Eye (tissue), 1 donor: ENCODE measurements around the gene WNT3.
A peak's percentile ranks its signal among the peaks of the same experiment; 100 is the strongest.
"Not testable (repeated sequence)": the region's sequence is repeated elsewhere in the genome, so short reads cannot be mapped to it uniquely, and the experiment has no call there.

ENCODE experiments used
- DNase-seq: peaks from one replicate; pipeline ENCODE4 v3.0.0-alpha.2; 2015

The WNT3 gene

DNA sequence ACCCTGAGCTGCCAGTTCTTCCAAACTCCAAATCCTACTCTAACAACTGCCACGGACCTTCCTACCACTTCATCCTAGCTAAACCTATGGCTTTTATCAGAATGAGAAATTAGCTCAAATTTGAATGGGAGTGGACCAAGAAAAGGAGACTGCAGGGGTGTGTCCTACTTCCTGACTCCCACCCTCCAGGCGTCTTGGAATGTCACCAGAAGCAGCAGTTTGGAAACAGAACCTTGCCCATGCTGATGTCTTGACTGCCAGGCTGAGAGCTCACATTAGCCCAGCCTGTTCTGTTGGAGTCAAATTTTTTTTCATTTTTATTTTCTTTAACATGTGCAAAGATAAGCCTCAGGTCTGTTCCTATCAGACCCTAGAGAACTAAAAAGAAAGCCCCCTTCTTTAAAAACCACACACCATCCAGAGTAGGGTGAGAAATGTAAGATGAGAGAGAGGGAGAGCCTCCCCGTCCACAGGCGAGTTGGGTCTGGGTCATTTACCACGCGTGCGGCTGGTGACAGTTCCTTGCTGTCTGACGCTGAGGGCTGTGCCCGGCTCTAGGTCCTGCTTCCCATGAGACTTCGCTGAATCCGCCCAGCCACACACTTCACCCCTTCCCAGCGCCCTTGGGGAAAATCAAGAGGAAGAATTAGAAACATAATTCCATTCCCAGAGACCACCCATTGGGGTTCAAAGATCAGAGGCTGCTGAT, 54.3 kb downstream of the WNT3 start:
- no peak for DNase-seq

DNA sequence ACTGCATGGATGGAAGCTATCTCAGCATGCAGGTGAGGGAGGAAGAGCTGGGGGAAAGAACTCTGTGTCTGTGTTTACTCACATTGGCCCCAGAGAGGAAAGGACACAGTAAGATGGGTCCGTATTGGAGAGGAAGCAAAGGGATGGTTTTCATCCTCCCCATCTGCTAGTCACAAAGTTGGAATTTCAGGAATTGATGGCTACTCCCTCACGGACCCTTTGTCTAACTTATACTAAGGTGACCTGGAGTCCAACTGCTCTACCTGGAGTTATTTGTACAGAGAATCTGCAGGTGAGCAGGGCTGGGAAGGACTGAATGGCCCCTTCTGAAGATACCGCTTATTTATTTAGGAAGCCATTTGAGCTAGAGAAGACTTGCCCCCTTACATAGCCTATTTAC, 55.1 kb downstream of the WNT3 start:
- DNase-seq, result no peak

DNA sequence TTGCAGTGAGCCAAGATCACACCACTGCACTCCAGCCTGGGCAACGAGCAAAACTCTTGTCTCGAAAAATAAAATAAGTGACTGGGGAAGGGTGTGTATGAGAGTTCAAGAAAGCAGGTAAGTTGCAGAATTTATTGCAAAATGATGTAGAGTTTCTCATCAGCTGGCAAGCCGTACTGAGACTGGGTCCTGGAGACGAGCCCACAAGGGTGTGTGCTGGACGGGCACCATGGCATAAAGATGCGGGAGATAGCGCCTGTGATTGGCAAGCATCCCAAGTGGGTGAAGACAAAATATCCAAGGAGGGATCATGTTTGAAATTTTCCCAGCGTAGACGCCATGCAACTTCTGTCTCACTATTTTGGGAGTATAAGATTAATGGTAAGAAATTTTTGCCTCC, 59.4 kb downstream of the WNT3 start:
- DNase-seq, result no peak

DNA sequence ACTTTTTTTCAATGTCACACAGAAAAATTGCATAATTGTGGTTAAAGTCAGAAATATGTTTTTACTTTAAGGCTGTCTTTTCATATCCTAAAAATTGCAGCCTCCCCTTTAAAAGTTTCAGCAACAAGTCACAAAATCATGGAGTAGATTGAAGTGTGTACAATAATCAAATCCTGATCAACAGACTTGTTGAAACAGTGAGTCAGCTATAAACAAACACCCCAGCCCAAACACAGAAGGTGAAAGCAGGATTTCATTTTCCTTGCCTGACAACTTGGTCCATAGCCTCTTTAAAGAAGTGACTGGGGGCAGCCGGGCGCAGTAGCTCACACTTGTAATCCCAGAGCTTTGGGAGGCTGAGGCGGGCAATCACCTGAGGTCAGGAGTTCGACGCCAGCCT, 59.9 kb downstream of the WNT3 start:
- no peak for DNase-seq

DNA sequence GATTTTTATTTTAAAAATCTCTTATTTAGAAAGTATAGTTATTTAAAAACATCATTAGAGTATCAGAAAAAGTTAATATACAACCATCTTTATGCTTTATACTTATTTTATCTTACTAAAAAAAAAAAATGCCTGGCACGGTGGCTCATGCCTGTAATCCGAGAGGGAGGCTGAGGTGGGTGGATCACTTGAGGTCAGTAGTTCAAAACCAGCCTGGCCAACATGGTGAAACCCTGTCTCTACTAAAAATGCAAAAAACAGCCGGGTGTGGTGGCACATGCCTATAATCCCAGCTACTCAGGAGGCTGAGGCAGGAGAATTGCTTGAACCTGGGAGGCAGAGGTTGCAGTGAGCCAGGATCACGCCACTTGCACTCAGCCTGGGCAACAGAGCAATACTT, 60.9 kb downstream of the WNT3 start:
- not testable (repeated sequence) for DNase-seq

DNA sequence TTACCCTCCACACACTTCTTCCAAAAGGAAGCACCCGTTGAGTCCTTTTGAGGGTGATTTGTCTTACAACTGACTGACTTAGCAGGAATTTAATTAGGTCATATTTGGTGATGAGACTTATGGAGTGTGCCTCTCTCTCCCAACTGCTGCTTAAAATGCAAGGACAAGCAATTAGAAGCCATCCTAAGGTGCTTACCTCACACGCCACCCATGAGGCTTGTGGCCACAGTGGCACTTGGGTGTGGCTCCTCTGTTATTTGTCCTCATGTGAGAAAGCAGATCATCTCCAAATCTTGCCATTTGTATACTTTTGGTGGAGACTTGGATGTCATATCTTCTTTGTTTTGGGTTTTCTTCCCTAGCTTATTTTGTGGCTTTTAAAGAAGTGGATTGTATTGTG, 61.6 kb downstream of the WNT3 start:
- DNase-seq, result no peak

DNA sequence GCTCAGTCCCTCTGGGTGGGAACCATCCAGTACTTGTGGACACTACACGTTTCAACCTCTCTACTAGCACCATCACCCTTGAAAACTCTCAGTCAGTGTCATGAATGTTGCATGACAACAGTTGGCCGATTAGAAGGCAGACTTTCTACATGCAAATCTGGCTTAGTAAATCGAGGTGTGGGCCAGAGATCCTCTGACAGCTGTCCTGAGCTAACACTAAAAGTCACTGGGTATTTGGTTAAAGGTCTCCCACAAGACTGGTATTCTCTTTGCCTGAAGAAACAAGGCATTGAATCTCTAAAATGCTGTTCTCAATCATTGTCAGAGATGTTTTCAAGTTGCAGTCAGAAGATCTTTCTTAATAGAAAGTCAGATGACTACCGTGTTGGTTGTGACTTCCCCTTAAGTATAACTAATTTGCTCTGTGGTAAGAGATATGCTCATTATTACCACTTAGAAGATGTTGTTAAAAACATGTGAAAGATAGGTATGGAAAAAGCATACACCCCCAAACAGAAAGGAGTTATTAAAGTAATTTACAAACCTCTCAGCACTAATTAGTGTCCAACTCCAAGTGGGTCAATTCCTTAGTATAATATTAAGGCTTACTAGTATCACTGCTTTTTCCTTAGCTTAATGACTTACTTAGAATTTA, 62.3 kb downstream of the WNT3 start:
- no peak for DNase-seq

DNA sequence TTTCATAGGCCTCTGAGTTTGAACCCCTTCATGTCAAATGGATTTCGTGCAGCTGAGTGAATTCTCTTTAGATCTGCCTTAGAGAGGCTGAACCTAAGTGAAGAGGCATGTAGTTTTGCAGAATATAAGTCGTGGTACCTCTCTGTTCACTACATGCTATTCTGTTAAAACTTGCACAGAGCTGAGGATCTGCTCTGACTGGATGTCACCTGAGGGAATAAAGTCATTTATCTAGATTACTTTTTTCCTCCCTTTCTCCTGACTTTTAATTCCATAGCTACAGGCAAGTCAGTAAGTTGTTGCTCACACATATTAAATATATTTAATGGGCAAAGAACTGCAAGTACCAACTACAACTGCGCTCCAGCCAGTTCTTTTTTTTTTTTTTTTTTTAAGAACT, 64.7 kb downstream of the WNT3 start:
- peak; percentile 29 for DNase-seq

DNA sequence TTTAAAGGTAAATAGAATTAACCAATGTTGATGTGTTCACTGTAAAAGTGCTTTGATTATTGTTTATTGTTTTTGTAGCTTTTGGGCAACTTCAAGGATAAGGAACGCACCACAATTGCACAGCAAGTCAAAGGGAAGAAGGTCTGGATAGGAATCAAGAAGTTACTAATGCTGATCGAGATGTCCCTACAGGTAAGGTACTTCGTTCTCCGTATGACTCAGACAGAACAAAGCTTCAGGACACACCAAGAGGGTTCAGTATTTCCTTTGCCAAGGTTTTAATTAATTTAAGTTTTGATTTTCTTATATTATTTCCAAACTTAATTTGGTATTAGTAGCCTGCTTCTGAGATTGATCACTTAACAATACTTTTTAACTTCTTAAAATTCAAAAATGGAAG, 67.1 kb downstream of the WNT3 start:
- DNase-seq, result no peak

DNA sequence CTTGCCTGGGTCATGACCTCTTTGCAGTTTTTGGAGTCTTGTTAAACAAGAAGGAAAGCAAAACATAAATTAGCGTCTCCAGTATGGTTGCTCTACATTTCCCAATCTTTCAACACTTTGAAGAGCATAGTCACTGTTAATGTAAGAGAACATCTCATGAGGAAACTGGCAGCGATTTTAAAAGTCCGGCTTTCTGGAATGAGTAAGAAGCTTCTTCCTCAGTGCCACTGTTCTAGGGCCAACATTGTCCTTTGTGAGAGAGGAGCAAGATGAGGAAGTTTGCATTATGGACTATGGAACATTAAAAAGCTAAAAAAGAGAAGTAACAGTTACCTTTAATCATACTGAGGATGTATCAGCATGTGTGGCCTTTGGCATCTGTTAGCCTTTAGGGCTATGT, 73.1 kb downstream of the WNT3 start:
- no peak for DNase-seq

DNA sequence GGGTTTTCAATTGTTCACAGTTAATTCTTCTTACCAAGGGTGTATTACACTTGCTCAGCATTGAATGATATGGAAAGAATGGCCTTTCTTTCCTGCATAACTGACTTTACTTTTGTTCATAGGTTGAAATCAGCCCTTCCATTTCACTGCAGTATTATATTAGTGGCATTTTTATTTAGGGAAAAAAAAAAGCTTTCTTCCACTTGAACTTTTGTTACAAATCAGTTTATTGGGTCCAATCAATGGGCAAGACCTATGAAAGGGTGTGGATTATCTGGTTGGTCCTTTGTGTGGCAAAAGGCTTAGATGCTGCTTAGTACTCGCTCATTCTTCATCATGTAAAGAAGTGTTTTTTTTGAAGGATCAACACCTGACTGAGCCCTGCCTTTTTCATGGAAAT, 74.1 kb downstream of the WNT3 start:
- DNase-seq, result no peak

DNA sequence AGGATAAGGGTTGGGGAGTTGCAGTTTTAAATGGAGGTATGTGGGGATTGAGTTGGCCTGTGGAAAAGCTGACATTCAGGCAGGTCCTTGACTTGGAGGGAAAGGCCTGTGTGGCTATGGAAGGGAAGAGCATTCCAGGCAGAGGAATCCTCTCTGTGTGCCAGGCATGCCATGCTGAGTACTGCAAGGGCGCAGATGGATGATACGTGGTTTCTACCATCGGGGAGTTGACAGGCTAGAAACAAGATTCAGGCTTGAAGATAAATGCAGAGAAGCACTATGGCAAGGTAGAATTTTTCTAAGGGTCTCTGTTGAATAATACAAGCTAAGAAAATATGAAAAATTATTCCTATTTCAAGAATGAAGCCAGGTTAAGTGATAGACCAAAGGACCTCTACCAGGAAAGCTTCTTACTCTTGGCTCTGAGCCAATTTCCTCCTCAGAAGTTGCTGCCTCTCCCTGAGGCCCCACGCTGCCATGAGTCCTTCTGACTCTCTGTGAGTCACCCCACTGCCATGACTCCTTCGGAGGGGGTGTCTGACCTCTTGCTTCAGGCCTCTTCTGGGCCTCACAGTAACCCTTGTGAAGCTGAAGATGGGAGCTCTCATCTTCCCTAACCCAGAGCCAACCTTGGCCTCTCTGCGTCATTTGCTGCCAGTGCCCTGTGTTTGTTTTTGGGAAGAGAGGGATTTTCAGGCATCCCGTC, 75.8 kb downstream of the WNT3 start:
- DNase-seq, result no peak

DNA sequence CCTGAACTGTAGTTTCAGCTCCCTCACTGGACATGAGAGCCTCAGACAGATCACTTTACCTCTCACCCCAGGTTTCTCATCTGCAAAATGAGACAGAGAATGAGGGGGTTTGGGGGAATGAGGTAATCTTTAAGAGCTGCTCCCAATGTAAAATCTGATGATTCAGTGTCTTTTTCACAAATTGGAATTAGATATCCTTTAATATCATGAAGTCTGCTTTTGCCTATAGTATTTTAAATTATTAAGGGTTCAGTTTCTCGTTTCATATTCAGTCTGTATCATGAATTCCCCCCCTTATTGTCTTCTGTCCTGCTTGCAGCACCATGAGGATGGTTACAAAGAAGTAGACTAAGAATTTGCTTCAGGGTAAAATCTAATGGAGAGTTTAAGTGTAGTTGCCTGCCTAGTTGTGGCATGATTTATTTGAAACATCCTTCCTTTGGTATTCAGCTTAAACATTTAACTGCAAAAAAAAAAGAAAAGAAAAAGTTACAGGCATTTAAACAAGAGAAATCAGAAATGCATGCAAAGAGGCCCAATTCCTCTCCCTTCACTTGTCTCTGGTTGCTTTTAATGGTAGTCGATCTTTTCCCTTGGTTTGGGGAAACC, 77.3 kb downstream of the WNT3 start:
- no peak for DNase-seq

DNA sequence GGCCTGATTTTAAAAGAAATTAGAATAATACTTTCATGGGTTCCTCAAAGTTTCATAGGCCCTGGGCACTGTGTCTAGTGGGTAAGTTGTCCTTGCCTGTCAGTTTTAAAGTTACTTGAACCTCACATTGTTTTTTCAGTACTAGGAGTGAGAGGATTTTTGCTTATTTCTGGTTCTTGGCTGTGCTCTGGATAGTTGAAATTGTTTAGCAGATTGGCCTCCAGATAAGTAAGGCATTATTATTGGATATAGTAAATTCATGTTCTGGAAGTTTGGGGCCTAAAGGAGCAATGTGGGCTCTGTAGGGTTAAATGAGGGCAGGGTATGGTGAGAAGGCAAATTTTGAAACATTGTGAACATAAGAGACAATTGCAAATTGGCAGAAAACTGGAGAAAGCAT, 78.5 kb downstream of the WNT3 start:
- DNase-seq, result no peak

DNA sequence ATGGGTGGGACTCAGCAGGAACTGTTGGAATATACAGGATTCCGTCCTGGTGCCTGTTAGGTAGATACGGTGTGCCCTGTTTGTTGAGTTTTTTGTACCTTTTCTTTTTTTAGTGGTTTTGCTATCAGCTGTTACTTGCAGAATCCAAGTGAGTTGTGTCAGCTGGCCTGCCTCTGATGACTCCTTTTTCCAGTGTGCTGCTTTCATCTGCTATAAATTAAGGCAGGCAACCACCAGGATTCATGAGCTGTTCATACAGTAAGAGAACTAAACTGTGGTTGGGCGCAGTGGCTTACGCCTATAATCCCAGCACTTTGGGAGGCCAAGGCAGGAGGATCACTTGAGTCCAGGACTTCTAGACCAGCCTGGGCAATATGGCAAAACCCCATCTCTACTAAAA, 79.9 kb downstream of the WNT3 start:
- DNase-seq, result no peak

DNA sequence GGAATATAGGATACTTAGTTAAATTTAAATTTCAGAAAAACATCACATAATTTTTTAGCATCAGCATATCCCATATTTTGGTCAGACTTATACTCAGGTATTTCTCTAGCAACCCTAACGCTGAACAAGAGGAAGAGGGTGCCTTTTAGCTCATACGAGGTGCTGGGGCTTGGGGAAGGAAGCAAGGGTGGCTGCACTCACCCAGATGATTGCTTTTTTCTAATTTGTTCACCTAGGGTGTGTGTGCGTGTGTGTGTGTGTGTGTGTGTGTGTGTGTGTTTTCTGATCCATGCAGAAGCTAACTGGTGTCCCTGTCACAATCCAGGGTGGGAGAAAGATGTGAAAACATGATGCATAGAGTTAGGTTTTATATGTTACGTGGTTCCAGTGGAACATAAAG, 81.2 kb downstream of the WNT3 start:
- DNase-seq, result no peak

DNA sequence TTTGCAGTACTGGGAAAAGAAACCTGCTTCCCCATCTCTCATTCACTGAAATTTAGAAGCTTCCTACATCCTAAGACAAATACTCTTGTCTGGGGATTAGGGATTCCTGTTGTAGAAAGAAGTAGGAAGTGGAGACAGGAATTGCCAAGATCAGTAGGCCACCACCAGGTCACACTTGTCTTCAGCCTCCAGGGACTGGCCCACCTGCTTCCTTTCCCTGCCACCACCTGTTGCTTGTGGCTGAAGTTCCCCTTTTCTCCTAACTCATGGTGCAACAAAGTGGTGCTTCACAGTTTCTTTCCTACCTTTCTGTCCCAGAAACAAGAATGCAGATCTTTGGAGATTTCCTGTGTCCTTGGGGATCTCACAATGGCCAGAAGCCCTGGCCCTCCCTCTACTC, 82.4 kb downstream of the WNT3 start:
- no peak for DNase-seq

DNA sequence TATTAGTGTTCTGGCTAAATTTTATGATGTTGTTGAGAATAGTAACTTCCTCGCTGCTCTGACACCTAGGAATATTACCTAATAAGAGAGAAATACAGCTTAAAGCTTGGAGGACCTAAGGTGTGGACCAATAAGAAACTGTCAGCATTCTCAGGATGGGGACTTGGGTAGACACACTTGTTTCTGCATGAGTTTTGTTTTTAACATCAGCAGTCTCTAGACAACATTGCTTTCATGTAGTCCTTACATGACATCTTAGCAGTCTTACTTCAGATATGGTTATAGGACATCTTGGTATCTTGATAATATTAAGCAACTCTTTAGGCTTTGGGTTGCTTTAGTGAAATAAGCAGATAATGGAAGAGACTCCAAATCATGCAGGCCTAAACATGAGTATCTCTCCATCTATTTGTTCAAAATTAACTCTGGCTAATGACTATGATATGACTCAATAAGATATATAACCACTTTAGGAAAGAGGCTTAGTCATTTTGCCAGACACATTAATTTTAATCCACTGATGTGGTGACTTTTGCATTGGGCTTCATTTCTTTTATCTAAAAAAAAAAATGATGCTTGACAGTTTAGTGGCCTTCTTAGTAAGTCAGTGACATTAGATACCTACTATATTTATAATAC, 84.5 kb downstream of the WNT3 start:
- no peak for DNase-seq

DNA sequence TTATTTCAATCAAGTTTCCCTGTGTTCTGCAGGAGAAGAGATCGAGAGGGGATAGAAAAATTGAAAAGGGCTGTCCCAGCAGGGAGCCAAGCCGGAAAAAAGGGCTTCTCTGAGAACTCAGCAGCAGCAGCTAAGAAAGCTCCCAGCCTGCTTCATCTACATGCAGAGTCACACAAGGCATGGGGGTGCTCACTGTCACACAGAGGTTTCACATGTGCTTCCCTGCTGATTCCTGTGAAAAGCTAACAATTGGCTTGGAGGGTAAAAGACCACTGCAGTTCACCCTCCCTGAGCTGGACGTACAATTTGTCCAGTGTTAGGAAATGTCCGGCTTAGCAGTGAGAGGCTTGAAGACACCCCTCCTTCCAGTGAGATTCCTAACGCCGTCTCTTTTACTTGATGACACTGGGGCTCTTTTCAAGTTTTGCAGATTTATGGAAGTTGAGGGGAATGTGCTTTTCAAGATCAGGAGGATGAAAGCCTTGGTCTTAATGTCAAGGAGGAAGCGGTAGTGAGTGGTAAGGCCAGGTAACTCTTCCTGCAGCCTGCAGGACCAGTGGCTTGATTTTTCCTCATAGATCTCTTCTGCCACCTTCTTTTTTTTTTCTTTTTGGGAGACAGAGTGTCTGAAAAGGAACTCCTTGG, 85.6 kb downstream of the WNT3 start:
- DNase-seq, result peak; percentile 80

DNA sequence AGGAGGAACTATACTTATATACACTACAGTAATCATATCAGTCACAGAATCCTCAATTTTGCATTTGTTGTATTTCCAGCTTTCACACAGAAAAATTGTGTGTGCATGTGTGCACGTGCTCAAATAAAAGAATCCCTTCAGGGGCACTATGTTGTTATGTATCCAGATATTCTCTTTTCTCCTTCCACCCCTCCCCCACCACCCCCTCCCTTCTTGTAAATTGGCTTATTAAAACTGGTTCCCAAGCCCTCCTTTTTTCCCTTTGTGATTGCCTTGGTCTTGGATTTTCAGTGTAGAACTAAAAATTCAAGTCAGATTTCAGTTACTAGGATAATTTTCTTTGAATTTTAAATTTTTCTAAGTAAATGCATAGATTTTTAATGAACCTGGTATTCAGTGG, 86.3 kb downstream of the WNT3 start:
- peak; percentile 48 for DNase-seq

DNA sequence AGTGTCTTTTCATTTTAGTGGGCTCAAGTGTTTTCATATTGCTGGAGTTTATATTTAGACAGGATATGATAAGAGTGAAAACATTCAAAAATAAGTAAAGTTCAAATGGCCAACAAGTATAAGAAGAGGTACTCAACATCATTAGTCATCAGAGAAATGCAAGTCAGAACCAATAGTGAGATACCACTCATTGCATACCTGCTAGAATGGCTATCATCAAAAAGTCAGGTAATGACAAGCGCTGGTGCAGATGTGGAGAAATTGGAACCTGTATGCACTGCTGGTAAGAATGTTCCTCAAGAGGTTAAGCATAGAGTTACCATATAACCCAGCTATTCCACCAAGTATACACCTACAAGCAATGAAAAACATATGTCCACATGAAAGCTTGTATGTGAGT, 87.8 kb downstream of the WNT3 start:
- DNase-seq, result no peak

DNA sequence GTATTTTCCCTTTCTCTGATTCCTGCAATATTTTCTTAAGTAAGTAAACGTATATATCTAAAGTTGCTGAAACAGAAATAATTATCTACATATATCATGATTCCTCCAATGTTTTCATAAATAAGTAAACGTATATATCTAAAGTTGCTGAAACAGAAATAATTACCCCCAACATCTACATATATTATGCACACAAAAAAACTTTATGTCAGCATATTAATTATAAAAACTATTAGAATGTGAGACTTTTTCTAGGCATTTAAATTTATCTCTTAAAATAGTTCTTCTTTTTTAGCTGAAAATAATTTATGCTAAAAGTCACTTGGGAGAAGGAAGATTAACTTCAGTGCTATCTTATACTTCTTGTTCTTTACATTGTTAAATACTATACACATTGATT, 88.5 kb downstream of the WNT3 start:
- DNase-seq, result no peak
